Lower leg skin (tissue), 3 donors: ENCODE results near the gene PAK4.

ENCODE experiments used
- POLR2A ChIP-seq, 2 donors: fragments of 450-650 bp; IDR thresholded peaks; one replicate each; pipeline ENCODE4 v1.6.1; 2016 to 2017; ENCODE audit warnings: antibody characterized with exemption in 2 of 2, mild to moderate bottlenecking in 1 of 2, moderate library complexity in 1 of 2
- TF ChIP-seq, protein P1 (sequence below), 3 donors: fragments of 450-650 bp; IDR thresholded peaks; one replicate each; pipeline ENCODE4 v1.5.1; 2016; ENCODE audit warnings: antibody characterized with exemption in 3 of 3, mild to moderate bottlenecking in 3 of 3, moderate library complexity in 2 of 3

DNA sequence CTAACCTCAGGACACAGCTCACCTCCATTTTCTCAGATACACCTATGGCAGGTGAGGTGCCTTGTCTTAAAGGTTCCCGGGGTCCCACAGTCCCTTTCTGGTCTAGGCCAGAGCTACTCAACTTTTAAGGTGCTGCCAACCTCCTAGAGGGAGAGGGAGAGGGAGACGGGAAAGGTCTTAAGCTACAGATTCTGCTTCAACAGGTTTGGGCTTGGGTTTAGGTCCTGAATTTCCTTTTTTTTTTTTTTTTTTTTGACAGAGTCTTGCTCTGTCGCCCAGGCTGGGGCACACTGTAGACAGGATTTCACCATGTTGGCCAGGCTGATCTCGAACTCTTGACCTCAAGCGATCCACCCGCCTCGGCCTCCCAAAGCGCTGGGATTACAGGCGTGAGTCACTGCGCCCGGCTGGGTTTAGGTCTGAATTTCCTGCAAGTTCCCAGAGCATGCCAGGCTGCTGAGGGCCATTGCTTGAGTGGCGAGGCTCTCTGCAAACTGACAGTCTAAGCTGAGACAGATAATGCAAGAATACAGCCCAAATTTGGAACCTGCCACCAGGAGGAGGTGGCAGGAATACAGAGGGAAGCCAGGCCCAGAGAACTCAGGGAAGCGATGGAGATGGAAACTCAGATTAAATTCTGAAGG, 86.3 kb downstream of the PAK4 start:
- TF ChIP-seq, protein P1, sequence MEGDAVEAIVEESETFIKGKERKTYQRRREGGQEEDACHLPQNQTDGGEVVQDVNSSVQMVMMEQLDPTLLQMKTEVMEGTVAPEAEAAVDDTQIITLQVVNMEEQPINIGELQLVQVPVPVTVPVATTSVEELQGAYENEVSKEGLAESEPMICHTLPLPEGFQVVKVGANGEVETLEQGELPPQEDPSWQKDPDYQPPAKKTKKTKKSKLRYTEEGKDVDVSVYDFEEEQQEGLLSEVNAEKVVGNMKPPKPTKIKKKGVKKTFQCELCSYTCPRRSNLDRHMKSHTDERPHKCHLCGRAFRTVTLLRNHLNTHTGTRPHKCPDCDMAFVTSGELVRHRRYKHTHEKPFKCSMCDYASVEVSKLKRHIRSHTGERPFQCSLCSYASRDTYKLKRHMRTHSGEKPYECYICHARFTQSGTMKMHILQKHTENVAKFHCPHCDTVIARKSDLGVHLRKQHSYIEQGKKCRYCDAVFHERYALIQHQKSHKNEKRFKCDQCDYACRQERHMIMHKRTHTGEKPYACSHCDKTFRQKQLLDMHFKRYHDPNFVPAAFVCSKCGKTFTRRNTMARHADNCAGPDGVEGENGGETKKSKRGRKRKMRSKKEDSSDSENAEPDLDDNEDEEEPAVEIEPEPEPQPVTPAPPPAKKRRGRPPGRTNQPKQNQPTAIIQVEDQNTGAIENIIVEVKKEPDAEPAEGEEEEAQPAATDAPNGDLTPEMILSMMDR (IDR thresholded peaks at IDR 0.05): no peak
- TF ChIP-seq POLR2A (IDR thresholded peaks at IDR 0.05): no peak
